ENCODE measurements around the gene NPY4R2. TPM values are rescaled to one million over a fixed set of nuclear protein-coding genes. Genes with fewer than 3 reads are reported as not detected.
"Not testable (repeated sequence)": the region's sequence is repeated elsewhere in the genome, so short reads cannot be mapped to it uniquely, and the experiment has no call there.

The NPY4R2 gene
- total RNA-seq, 1 experiment from 2014 or later = not detected

- DNase-seq (ENCODE audit: extremely low read depth, low read depth) = not testable (repeated sequence)
Measured at GRCh38 chr10:47928225-47928624, 9.8 kb downstream of the NPY4R2 start.

- DNase-seq (ENCODE audit: extremely low read depth, low read depth) = not testable (repeated sequence)
Measured at GRCh38 chr10:47932824-47933223, 14.4 kb downstream of the NPY4R2 start.

- not testable (repeated sequence) for DNase-seq (ENCODE audit: extremely low read depth, low read depth)
Measured at GRCh38 chr10:47933462-47933861, 15.0 kb downstream of the NPY4R2 start.

GRCh38 chr10:47936772-47937228 lies 18.3 kb downstream of the NPY4R2 start:
- DNase-seq (ENCODE audit: extremely low read depth, low read depth) = not testable (repeated sequence)

GRCh38 chr10:47937634-47938033 lies 19.2 kb downstream of the NPY4R2 start:
- DNase-seq (ENCODE audit: extremely low read depth, low read depth) = not testable (repeated sequence)

- DNase-seq (ENCODE audit: extremely low read depth, low read depth) = not testable (repeated sequence)
Measured at GRCh38 chr10:47940821-47941220, 22.4 kb downstream of the NPY4R2 start.

GRCh38 chr10:47941379-47941778 lies 22.9 kb downstream of the NPY4R2 start:
- DNase-seq (ENCODE audit: extremely low read depth, low read depth) = not testable (repeated sequence)

- DNase-seq (ENCODE audit: extremely low read depth, low read depth) = not testable (repeated sequence)
Measured at GRCh38 chr10:47942351-47943019, 24.0 kb downstream of the NPY4R2 start.

GRCh38 chr10:47943328-47943727 lies 24.9 kb downstream of the NPY4R2 start:
- not testable (repeated sequence) for DNase-seq (ENCODE audit: extremely low read depth, low read depth)

- DNase-seq (ENCODE audit: extremely low read depth, low read depth) = not testable (repeated sequence)
Measured at GRCh38 chr10:47947424-47947823, 29.0 kb downstream of the NPY4R2 start.

GRCh38 chr10:47957158-47957557 lies 38.7 kb downstream of the NPY4R2 start:
- not testable (repeated sequence) for DNase-seq (ENCODE audit: extremely low read depth, low read depth)

- DNase-seq (ENCODE audit: extremely low read depth, low read depth) = not testable (repeated sequence)
Measured at GRCh38 chr10:47959677-47960076, 41.2 kb downstream of the NPY4R2 start.

GRCh38 chr10:47960699-47961098 lies 42.2 kb downstream of the NPY4R2 start:
- not testable (repeated sequence) for DNase-seq (ENCODE audit: extremely low read depth, low read depth)

- DNase-seq (ENCODE audit: extremely low read depth, low read depth) = not testable (repeated sequence)
Measured at GRCh38 chr10:47962785-47963184, 44.3 kb downstream of the NPY4R2 start.

GRCh38 chr10:47964280-47965063 lies 46.0 kb downstream of the NPY4R2 start:
- DNase-seq (ENCODE audit: extremely low read depth, low read depth) = not testable (repeated sequence)

- DNase-seq (ENCODE audit: extremely low read depth, low read depth) = not testable (repeated sequence)
Measured at GRCh38 chr10:47968988-47969387, 50.5 kb downstream of the NPY4R2 start.

GRCh38 chr10:47970047-47970446 lies 51.6 kb downstream of the NPY4R2 start:
- not testable (repeated sequence) for DNase-seq (ENCODE audit: extremely low read depth, low read depth)

GRCh38 chr10:47971598-47971997 lies 53.1 kb downstream of the NPY4R2 start:
- not testable (repeated sequence) for DNase-seq (ENCODE audit: extremely low read depth, low read depth)

- not testable (repeated sequence) for DNase-seq (ENCODE audit: extremely low read depth, low read depth)
Measured at GRCh38 chr10:47972077-47972476, 53.6 kb downstream of the NPY4R2 start.
